GM21526 (cell line): ENCODE results near the gene FANCB.

ENCODE experiments used
- ATAC-seq: cut with Tn5 transposase; IDR thresholded peaks from one replicate; pipeline ENCODE4 v1.9.1; 2021; ENCODE audit warnings: moderate library complexity; ENCODE audit not compliant: unreplicated experiment, low FRiP score

Gene FANCB

GRCh38 chrX:14843666-14844065 is 29.2 kb downstream of the FANCB start:
- ATAC-seq, result no peak

- ATAC-seq, result no peak
Measured at GRCh38 chrX:14837155-14837554, 35.7 kb downstream of the FANCB start.

- ATAC-seq, result no peak
Measured at GRCh38 chrX:14832586-14832985, 40.3 kb downstream of the FANCB start.

- no peak for ATAC-seq
Measured at GRCh38 chrX:14832151-14832550, 40.7 kb downstream of the FANCB start.

- ATAC-seq, result no peak
Measured at GRCh38 chrX:14829643-14830042, 43.2 kb downstream of the FANCB start.

- no peak for ATAC-seq
Measured at GRCh38 chrX:14826319-14826718, 46.5 kb downstream of the FANCB start.

- ATAC-seq, result no peak
Measured at GRCh38 chrX:14825851-14826250, 47.0 kb downstream of the FANCB start.

- no peak for ATAC-seq
Measured at GRCh38 chrX:14819769-14820168, 53.1 kb downstream of the FANCB start.

GRCh38 chrX:14817571-14817970 is 55.3 kb downstream of the FANCB start:
- ATAC-seq, result no peak

- no peak for ATAC-seq
Measured at GRCh38 chrX:14802943-14803710, 69.7 kb downstream of the FANCB start.

GRCh38 chrX:14801136-14801535 is 71.7 kb downstream of the FANCB start:
- no peak for ATAC-seq

GRCh38 chrX:14798805-14799397 is 74.0 kb downstream of the FANCB start:
- no peak for ATAC-seq
